Sigmoid colon (tissue), 7 donors: Measurements from ENCODE around the gene MUC5AC. TPM values are rescaled to one million over a fixed set of nuclear protein-coding genes. Genes with fewer than 3 reads are reported as not detected.

Source experiments
- DNase-seq: peaks from one replicate; pipeline ENCODE4 v3.0.0-alpha.2; 2019
- H3K27ac ChIP-seq, 4 donors: fragments of 200-600 bp; sonication (generic); one replicate each; pipeline ENCODE4 v1.5.1; 2016 to 2019; ENCODE audit warnings: mild to moderate bottlenecking in 1 of 4
- H3K27me3 ChIP-seq, 3 donors: fragments of 200-600 bp; sonication (generic); one replicate each; pipeline ENCODE4 v1.5.1; 2019; ENCODE audit warnings: mild to moderate bottlenecking in 1 of 3
- H3K36me3 ChIP-seq, 4 donors: fragments of 200-600 bp; sonication (generic); one replicate each; pipeline ENCODE4 v1.5.1; 2016 to 2019
- H3K4me1 ChIP-seq, 4 donors: fragments of 200-600 bp; sonication (generic); one replicate each; pipeline ENCODE4 v1.5.1; 2017 to 2019
- H3K4me3 ChIP-seq, 4 donors: fragments of 200-600 bp; sonication (generic); one replicate each; pipeline ENCODE4 v1.5.1; 2017 to 2019; ENCODE audit warnings: mild to moderate bottlenecking in 2 of 4, moderate library complexity in 1 of 4
- H3K9me3 ChIP-seq, 4 donors: fragments of 200-600 bp in 3 of 4; sonication (generic) in 3 of 4; one replicate each; pipeline versions ENCODE4 v1.5.1 to v1.6.1; 2013 to 2019
- CTCF ChIP-seq, 4 experiments: fragments of 450-650 bp in 3 of 4; fragments of 200-600 bp in 1 of 4; IDR thresholded peaks; one replicate each; pipeline ENCODE4 v1.5.1; 2016 to 2019; ENCODE audit warnings: antibody characterized with exemption in 4 of 4, mild to moderate bottlenecking in 3 of 4, moderate library complexity in 2 of 4
- EP300 ChIP-seq, 4 donors: sonication (generic); formaldehyde crosslinking; IDR thresholded peaks; one replicate each; pipeline ENCODE4 v1.6.1; 2017; ENCODE audit warnings: antibody characterized with exemption in 4 of 4
- POLR2A ChIP-seq, 2 donors: fragments of 450-650 bp; IDR thresholded peaks; one replicate each; pipeline ENCODE4 v1.6.1; 2016; ENCODE audit warnings: antibody characterized with exemption in 2 of 2, mild to moderate bottlenecking in 2 of 2, moderate library complexity in 2 of 2
- POLR2AphosphoS5 ChIP-seq, 4 donors: sonication (generic); formaldehyde crosslinking; IDR thresholded peaks; one replicate each; pipeline ENCODE4 v1.6.1; 2017; ENCODE audit warnings: antibody characterized with exemption in 4 of 4
- WGBS, 2 donors: extraction: QIAGEN DNeasy Blood & Tissue Kit; methylation state at CpG; one replicate each; pipeline ENCODE4 v1.1.7; 2013; 5-methylcytosine and 5-hydroxymethylcytosine counted together
- intact Hi-C: fragments of 100-400 bp; cut with DNase I; formaldehyde crosslinking; loops from one replicate; pipeline ENCODE4 v1.15.1; 2023
- polyA plus RNA-seq, 3 donors: library from polyadenylated mRNA; stranded (reverse); fragments of 200-250 nt; gene quantifications; one replicate each; pipeline ENCODE4 v1.2.3, GENCODE V29; 2013
- total RNA-seq, 4 donors: library from RNA; depleted of rRNA; stranded (reverse); fragments of >200 nt; gene quantifications; one replicate each; pipeline ENCODE4 v1.1.0, GENCODE V29; 2016
- donor health status: healthy with polysubstance abuse.
- donor health status: Bipolar disorder and iron deficiency.
- donor health status: healthy.

The MUC5AC gene
- total and polyA plus RNA-seq, 7 donors: under 0.01 to 0.09 (median under 0.01) TPM; not detected in 4

GRCh38 chr11:1232883-1233321, 75.1 kb downstream of the MUC5AC start:
- H3K36me3 ChIP-seq: no peaks in the 10 kb centered on the region
- no peaks in the 10 kb centered on the region for H3K4me1 ChIP-seq
- no peaks in the 10 kb centered on the region for H3K9me3 ChIP-seq
- intact Hi-C loops: no loop called here
- TF ChIP-seq EP300 (IDR thresholded peaks at IDR 0.05): no peak
- TF ChIP-seq POLR2AphosphoS5 (IDR thresholded peaks at IDR 0.05): no peak
- no peak for TF ChIP-seq CTCF (IDR thresholded peaks at IDR 0.05)
- no peak for TF ChIP-seq POLR2A (IDR thresholded peaks at IDR 0.05)
- peaks cover 0 to 31% (median 20%) of the 10 kb centered on the region in 3 donors for H3K27me3 ChIP-seq
- peak; percentile 50 for DNase-seq
- no peak overlapping the region for H3K27ac ChIP-seq
- no peak overlapping the region for H3K4me3 ChIP-seq
- WGBS, 2 donors: 25 to 66% methylated on average over 30 of the region's 30 CpGs

GRCh38 chr11:1233351-1234053, 75.7 kb downstream of the MUC5AC start:
- intact Hi-C loops: no loop called here
- Histone ChIP-seq H3K27me3 (peaks cover 0 to 25% (median 19%) of the 10 kb centered on the region in 3 donors), H3K9me3 (no peaks in the 10 kb centered on the region), H3K4me3 (no peak overlapping the region), H3K4me1 (no peaks in the 10 kb centered on the region), H3K27ac (no peak overlapping the region), H3K36me3 (no peaks in the 10 kb centered on the region)
- TF ChIP-seq POLR2AphosphoS5 (IDR thresholded peaks at IDR 0.05) (no peak), POLR2A (IDR thresholded peaks at IDR 0.05) (no peak), EP300 (IDR thresholded peaks at IDR 0.05) (no peak), CTCF (IDR thresholded peaks at IDR 0.05) (no peak)
- 21 to 61% methylated on average over 21 of the region's 21 CpGs for WGBS, 2 donors
- DNase-seq: peak; percentile 53

- H3K36me3 ChIP-seq: no peaks in the 10 kb centered on the region
- peak; percentile 61 for DNase-seq
- intact Hi-C loops: no loop called here
Measured at GRCh38 chr11:1234054-1234720, 76.4 kb downstream of the MUC5AC start.

GRCh38 chr11:1234771-1235305, 77.1 kb downstream of the MUC5AC start:
- peak; percentile 48 for DNase-seq
- H3K9me3 ChIP-seq: no peaks in the 10 kb centered on the region
- intact Hi-C loops: no loop called here
- TF ChIP-seq CTCF (IDR thresholded peaks at IDR 0.05) (no peak), EP300 (IDR thresholded peaks at IDR 0.05) (no peak), POLR2A (IDR thresholded peaks at IDR 0.05) (no peak), POLR2AphosphoS5 (IDR thresholded peaks at IDR 0.05) (no peak)
- no peaks in the 10 kb centered on the region for H3K36me3 ChIP-seq
- no peak overlapping the region for H3K27ac ChIP-seq
- WGBS, 2 donors: 85 to 89% methylated on average over 23 of the region's 23 CpGs
- peaks cover 0 to 12% (median 5%) of the 10 kb centered on the region in 3 donors for H3K27me3 ChIP-seq
- H3K4me3 ChIP-seq: no peak overlapping the region
- no peaks in the 10 kb centered on the region for H3K4me1 ChIP-seq

More at GRCh38 chr11:1234054-1234720, 76.4 kb downstream of the MUC5AC start:
- Histone ChIP-seq H3K27me3 (peaks cover 0 to 18% (median 12%) of the 10 kb centered on the region in 3 donors), H3K4me3 (no peak overlapping the region), H3K9me3 (no peaks in the 10 kb centered on the region), H3K4me1 (no peaks in the 10 kb centered on the region), H3K27ac (no peak overlapping the region)
- 63 to 73% methylated on average over 22 of the region's 22 CpGs for WGBS, 2 donors
- TF ChIP-seq EP300 (IDR thresholded peaks at IDR 0.05) (no peak), CTCF (IDR thresholded peaks at IDR 0.05) (no peak), POLR2AphosphoS5 (IDR thresholded peaks at IDR 0.05) (no peak), POLR2A (IDR thresholded peaks at IDR 0.05) (no peak)
